Measurements from ENCODE around the gene HIVEP1. TPM values are rescaled to one million over a fixed set of nuclear protein-coding genes. Genes with fewer than 3 reads are reported as not detected.

HIVEP1 gene
- total and polyA plus RNA-seq, 5 donors from 2014 or later: 3.9 to 96.4 (median 7.2) TPM

DNA sequence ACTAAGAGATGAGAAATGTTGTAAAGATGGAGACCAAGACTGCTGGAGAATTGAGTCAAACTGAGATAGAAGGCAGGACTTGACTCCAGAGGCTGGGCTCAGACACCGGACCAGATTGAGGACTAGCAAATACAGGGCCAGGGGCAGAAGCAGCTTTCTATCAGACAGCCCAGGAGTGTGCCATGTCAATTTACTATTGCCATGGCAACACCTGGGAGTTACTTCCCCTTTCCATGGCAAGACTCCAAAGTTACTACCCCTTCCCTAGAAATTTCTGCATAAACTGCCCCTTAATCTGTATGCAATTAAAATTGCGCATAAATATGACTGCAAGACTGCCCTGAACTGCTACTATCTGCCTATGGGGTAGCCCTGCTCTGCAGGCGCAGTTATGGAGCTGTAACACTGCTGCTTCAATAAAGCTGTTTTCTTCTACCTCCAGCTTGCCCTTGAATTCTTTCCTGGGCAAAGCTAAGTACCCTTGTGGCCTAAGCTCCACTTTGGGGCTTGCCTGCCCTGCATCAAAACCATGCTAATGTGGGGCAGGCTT, 188.0 kb downstream of the HIVEP1 start:
- Mint-ChIP-seq H3K4me3 (no peak overlapping the region), H3K36me3 (no peaks in the 10 kb centered on the region), H3K27ac (no peak overlapping the region), H3K4me1 (peaks cover 0 to 2% (median 0%) of the 10 kb centered on the region in 4 donors), H3K27me3 (no peaks in the 10 kb centered on the region), H3K9me3 (no peaks in the 10 kb centered on the region)
- H3K4me3 ChIP-seq (ENCODE audit: low read depth, low read length): no peak overlapping the region
- H3K9me3 ChIP-seq (ENCODE audit: control insufficient read depth in 2 of 2, low read length in 2 of 2): no peaks in the 10 kb centered on the region
- no peaks in the 10 kb centered on the region for H3K36me3 ChIP-seq (ENCODE audit: control insufficient read depth, insufficient read depth, low read length)
- no peaks in the 10 kb centered on the region for H3K4me1 ChIP-seq (ENCODE audit: control insufficient read depth, insufficient read depth, low read length, poor library complexity, severe bottlenecking)
- H3K27ac ChIP-seq (ENCODE audit: insufficient read depth, low read length, poor library complexity, severe bottlenecking): no peak overlapping the region
- ATAC-seq (ENCODE audit: low read depth in 2 of 2) (no peak), DNase-seq (no peak)
- H3K27me3 ChIP-seq (ENCODE audit: control insufficient read depth, insufficient read depth, low read length): peaks cover 4% of the 10 kb centered on the region

DNA sequence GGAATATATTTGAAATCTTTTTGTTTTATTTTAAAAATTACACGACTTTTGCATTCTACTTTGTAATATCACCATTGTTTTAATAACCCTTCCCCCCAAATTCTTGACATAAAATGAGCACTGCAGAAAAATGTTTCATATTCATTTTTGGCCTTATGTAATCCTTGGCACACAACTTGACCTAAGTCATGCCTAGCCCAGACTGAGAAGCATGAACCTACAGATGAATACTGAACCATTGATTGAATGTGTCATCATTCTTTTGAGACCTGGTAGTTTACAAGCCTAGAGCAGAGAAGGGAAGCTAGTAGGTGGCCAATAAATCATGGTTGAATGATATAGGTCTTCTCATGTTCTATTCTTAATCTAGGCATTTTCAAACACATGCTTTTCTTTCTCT, 188.6 kb downstream of the HIVEP1 start:
- no peak overlapping the region for H3K4me3 ChIP-seq (ENCODE audit: low read depth, low read length)
- Mint-ChIP-seq H3K27ac (no peak overlapping the region), H3K4me3 (no peak overlapping the region), H3K9me3 (no peaks in the 10 kb centered on the region), H3K27me3 (no peaks in the 10 kb centered on the region), H3K4me1 (peaks cover 0 to 2% (median 0%) of the 10 kb centered on the region in 4 donors), H3K36me3 (no peaks in the 10 kb centered on the region)
- no peaks in the 10 kb centered on the region for H3K36me3 ChIP-seq (ENCODE audit: control insufficient read depth, insufficient read depth, low read length)
- DNase-seq (no peak), ATAC-seq (ENCODE audit: low read depth in 2 of 2) (no peak)
- no peak overlapping the region for H3K27ac ChIP-seq (ENCODE audit: insufficient read depth, low read length, poor library complexity, severe bottlenecking)
- no peaks in the 10 kb centered on the region for H3K4me1 ChIP-seq (ENCODE audit: control insufficient read depth, insufficient read depth, low read length, poor library complexity, severe bottlenecking)
- H3K9me3 ChIP-seq (ENCODE audit: control insufficient read depth in 2 of 2, low read length in 2 of 2): no peaks in the 10 kb centered on the region
- peaks cover 4% of the 10 kb centered on the region for H3K27me3 ChIP-seq (ENCODE audit: control insufficient read depth, insufficient read depth, low read length)

DNA sequence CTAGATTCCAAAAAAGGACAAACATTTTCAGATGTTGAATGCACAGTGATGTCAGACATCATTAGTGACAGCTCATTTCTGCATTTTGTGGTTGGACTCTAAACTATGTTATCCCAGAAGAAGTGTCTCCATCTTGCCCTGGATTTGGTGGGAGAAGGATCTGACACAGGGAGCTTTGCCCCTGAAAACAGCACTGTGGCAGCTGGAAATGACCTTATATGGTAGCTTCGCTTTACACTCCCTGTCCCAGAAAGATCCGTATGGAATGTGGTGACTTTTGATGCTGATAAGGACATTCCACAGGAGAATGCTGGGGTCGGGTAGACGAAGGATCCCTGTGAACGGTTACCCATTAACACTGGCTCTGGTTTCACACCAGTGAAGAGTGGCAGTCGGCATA, 190.9 kb downstream of the HIVEP1 start:
- Histone ChIP-seq H3K27ac (ENCODE audit: insufficient read depth, low read length, poor library complexity, severe bottlenecking) (no peak overlapping the region), H3K9me3 (ENCODE audit: control insufficient read depth in 2 of 2, low read length in 2 of 2) (no peaks in the 10 kb centered on the region), H3K36me3 (ENCODE audit: control insufficient read depth, insufficient read depth, low read length) (no peaks in the 10 kb centered on the region), H3K27me3 (ENCODE audit: control insufficient read depth, insufficient read depth, low read length) (peaks cover 4% of the 10 kb centered on the region), H3K4me1 (ENCODE audit: control insufficient read depth, insufficient read depth, low read length, poor library complexity, severe bottlenecking) (no peaks in the 10 kb centered on the region), H3K4me3 (ENCODE audit: low read depth, low read length) (no peak overlapping the region)
- H3K4me1 Mint-ChIP-seq: peaks cover 0 to 2% (median 0%) of the 10 kb centered on the region in 4 donors
- H3K36me3 Mint-ChIP-seq: no peaks in the 10 kb centered on the region
- no peaks in the 10 kb centered on the region for H3K9me3 Mint-ChIP-seq
- H3K27ac Mint-ChIP-seq: no peak overlapping the region
- no peaks in the 10 kb centered on the region for H3K27me3 Mint-ChIP-seq
- H3K4me3 Mint-ChIP-seq: no peak overlapping the region
- no peak for ATAC-seq (ENCODE audit: low read depth in 2 of 2)
- DNase-seq: no peak

DNA sequence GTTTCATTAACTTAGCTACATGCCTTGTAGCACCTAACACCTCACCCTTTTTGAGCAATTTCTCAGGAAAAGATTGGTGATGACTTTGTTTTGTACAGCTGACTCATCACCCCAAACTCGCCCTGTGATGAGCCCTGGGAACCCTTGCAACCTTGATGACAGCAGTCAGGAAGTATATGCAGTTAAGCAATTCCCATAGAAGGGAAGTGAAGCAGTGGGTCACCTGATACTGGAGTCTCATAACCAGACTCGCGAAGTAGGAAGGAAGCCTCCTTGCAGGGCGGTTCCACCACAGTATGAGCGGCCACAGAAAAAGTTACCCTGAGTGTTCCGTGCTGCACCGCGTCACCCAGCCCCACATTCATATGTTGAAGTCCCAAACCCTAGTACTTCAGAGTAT, 196.1 kb downstream of the HIVEP1 start:
- Histone ChIP-seq H3K36me3 (ENCODE audit: control insufficient read depth, insufficient read depth, low read length) (no peaks in the 10 kb centered on the region), H3K27me3 (ENCODE audit: control insufficient read depth, insufficient read depth, low read length) (peaks cover 2% of the 10 kb centered on the region), H3K4me1 (ENCODE audit: control insufficient read depth, insufficient read depth, low read length, poor library complexity, severe bottlenecking) (no peaks in the 10 kb centered on the region), H3K9me3 (ENCODE audit: control insufficient read depth in 2 of 2, low read length in 2 of 2) (no peaks in the 10 kb centered on the region), H3K4me3 (ENCODE audit: low read depth, low read length) (no peak overlapping the region), H3K27ac (ENCODE audit: insufficient read depth, low read length, poor library complexity, severe bottlenecking) (no peak overlapping the region)
- Mint-ChIP-seq H3K4me3 (peak overlapping the region in 1 of 4 donors; percentile 23), H3K9me3 (peaks cover 0 to 2% (median 0%) of the 10 kb centered on the region in 7 donors), H3K36me3 (no peaks in the 10 kb centered on the region), H3K27ac (no peak overlapping the region), H3K27me3 (no peaks in the 10 kb centered on the region), H3K4me1 (peaks cover 0 to 2% (median 0%) of the 10 kb centered on the region in 4 donors)
- ATAC-seq (ENCODE audit: low read depth in 2 of 2) (peak; percentile 22 to 45), DNase-seq (no peak)

DNA sequence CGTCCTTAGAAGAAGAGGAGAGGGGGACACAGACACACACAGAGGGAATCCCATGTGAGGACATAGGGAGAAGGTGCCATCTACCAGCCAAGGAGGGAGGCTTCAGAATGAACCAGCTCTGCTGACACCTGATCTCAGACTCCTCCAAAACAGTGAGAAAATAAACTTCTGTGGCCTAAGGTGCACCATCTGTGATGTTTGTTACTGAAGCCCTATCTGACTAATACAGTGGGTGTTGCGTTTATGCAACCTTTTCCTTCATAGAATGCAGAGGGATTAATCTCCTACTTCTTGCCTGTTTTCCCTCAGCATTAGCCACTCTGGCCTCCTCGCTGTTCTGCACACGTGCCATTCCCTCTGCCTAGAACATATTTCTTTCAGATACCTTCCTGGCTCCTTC, 196.6 kb downstream of the HIVEP1 start:
- ATAC-seq (ENCODE audit: low read depth in 2 of 2): no peak
- H3K27ac ChIP-seq (ENCODE audit: insufficient read depth, low read length, poor library complexity, severe bottlenecking): no peak overlapping the region

More for the DNA sequence above, 196.6 kb downstream of the HIVEP1 start:
- peaks cover 0 to 2% (median 0%) of the 10 kb centered on the region in 7 donors for H3K9me3 Mint-ChIP-seq
- no peak for DNase-seq
- no peaks in the 10 kb centered on the region for H3K36me3 ChIP-seq (ENCODE audit: control insufficient read depth, insufficient read depth, low read length)
- no peaks in the 10 kb centered on the region for H3K4me1 ChIP-seq (ENCODE audit: control insufficient read depth, insufficient read depth, low read length, poor library complexity, severe bottlenecking)
- H3K27me3 Mint-ChIP-seq: no peaks in the 10 kb centered on the region
- no peaks in the 10 kb centered on the region for H3K36me3 Mint-ChIP-seq
- H3K4me3 ChIP-seq (ENCODE audit: low read depth, low read length): no peak overlapping the region
- no peaks in the 10 kb centered on the region for H3K9me3 ChIP-seq (ENCODE audit: control insufficient read depth in 2 of 2, low read length in 2 of 2)
- H3K4me3 Mint-ChIP-seq: peak overlapping the region in 1 of 4 donors; percentile 23
- H3K27me3 ChIP-seq (ENCODE audit: control insufficient read depth, insufficient read depth, low read length): no peaks in the 10 kb centered on the region
- peaks cover 0 to 2% (median 0%) of the 10 kb centered on the region in 4 donors for H3K4me1 Mint-ChIP-seq
- no peak overlapping the region for H3K27ac Mint-ChIP-seq

Other genes with a start within 250 kb of the HIVEP1 start
- 40.9 TPM for gene ADTRP, start 233.5 kb upstream of the HIVEP1 start, total RNA-seq
- gene ADTRP, start 233.5 kb upstream of the HIVEP1 start, polyA plus RNA-seq: 10 to 100 TPM; 27.3 to 41.7 (median 39.4) TPM

Data from CD4-positive, CD25-positive, alpha-beta regulatory T cell (primary cell).